GM15510 (cell line): Measurements from ENCODE around the gene C1QTNF7.

ENCODE experiments used
- POLR2A ChIP-seq: IDR thresholded peaks from 3 replicates; pipeline ENCODE4 v1.6.1; 2011; ENCODE audit warnings: borderline replicate concordance; ENCODE audit not compliant: insufficient read length; ENCODE audit errors: extremely low read depth

C1QTNF7 gene

DNA sequence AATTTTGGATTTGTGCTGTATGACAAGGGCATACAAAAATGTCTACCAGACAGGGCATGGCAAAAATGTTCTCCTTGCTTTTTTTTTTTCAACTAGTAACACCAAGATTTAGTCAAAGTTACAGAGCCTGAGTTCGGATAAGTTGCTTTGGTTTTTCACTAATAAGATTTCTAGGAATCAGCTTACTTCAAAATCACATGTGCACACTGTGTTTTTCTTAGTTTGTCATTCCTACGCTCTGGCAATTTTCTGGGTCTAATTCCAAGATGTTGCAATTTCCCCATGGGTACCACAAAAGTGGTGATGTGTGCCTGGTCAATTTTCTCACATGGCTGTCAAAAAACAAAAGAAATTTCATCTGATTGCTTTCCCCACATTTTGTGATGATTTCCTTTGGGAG is 6.3 kb downstream of the C1QTNF7 start:
- no peak for TF ChIP-seq POLR2A

DNA sequence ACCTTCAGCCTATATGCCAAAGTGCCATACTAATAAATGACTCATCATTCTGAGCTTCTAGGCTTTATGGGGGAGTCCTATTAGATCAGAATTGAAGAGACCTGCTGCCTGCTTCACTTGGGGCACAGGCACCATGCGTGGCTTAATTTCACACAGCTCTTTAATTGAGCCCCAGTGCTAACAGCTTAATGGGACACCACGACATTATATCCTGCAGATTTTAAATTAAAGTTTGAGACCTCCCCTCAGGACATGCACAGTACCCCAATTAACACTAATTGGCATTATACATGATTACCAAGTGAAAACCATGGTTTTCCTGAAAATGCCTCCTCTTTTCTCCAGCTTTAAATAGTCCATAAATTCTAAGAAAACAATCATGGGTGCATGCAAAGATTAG is 6.8 kb downstream of the C1QTNF7 start:
- no peak for TF ChIP-seq POLR2A

DNA sequence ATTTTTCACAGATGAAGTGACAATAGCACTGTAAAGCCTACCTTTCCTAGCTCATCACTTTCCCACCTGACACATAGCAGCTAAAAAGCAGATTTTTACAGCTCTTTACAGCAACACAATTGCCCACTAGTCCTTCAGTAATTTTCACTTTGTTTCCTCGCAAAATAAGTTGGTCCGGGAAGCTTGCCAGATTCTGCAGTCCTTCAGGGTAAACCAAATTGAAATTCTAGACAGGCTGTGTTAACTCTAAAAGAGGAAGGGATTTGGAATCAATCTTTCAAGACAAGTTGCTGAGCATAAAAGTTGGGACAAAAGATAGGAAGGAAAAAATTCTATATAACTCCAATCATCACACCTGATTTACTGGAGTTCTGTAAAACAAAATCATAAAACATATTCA is 8.7 kb downstream of the C1QTNF7 start:
- no peak for TF ChIP-seq POLR2A

DNA sequence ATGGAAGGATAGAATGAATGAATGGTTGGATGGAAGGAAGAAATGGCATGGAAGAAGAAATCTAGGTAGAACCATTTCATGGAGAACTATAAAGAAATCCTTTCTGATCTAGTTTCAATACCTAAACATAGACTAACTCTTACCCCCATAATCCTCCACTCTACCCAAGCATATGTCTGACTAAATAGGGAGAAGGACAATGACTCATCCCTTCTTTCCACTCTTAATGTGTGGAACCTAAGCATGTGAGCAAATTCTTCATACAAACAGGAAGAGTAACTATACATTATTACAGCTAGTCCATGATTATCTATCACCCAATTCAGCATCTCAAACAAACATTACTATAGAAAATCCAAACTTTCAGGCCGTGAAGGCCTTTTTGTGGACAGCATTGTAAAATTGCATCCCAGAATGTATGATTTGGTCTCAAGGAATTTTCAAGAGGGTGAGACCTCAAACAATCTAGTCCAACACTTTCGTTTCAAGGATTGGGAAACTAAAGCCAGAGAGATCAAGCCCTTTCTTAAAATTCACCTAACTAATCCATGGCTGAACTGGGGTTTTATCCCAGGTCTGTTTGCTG is 11.2 kb downstream of the C1QTNF7 start:
- TF ChIP-seq POLR2A: no peak

DNA sequence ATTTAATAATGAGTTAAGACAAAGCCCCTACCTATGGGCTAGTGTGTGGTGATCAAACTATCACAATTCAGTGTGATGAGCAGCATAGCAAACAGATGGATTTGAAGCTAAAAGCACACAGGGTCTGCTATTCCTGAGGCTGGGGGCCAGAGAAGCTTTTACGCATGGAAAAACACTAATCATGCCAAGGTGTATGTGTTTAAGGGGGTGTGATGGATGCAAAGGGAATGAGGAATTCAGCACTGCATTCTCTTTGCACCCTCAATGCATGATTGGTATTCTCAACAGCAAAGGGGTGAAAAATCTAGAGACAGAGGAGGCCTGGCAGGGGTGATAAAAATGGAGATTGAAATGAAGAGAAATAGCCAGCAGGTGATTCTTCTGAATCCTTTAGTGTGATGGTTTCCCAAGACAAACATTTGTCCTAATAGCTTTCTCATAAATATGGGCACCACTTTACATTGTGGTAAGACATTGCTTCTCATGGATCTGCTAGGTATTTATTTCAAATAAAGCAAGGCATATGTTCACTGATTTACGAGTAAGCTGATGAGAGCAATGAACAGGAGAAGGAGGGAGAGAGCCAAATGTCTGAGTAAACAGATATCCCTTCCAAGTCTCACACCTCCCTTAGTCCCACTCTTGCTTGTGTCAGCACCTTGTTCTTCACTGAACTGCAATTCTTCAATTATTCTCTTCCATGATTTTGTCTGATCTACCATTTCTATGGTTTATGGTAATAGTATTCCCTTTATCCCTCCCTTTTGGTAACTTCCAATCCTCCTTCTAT is 15.7 kb downstream of the C1QTNF7 start:
- TF ChIP-seq POLR2A: no peak

DNA sequence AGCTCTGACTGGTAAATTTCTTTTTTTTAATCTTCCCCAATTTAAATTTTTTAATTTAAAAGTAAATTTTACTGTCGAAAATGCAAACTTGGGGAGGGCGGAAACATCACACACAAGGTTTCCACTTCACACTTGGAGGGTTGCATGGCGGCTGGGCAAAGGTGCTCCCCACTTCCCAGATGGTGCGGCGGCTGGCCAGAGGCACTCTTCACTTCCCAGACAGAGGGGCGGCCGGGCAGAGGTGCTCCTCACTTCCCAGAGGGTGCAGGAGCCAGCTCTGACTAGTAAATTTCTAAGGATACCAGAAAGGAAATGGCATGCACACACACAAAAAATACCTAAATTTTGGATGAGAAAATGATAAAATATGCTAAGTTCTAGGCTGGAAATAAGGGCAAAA is 16.4 kb downstream of the C1QTNF7 start:
- no peak for TF ChIP-seq POLR2A

DNA sequence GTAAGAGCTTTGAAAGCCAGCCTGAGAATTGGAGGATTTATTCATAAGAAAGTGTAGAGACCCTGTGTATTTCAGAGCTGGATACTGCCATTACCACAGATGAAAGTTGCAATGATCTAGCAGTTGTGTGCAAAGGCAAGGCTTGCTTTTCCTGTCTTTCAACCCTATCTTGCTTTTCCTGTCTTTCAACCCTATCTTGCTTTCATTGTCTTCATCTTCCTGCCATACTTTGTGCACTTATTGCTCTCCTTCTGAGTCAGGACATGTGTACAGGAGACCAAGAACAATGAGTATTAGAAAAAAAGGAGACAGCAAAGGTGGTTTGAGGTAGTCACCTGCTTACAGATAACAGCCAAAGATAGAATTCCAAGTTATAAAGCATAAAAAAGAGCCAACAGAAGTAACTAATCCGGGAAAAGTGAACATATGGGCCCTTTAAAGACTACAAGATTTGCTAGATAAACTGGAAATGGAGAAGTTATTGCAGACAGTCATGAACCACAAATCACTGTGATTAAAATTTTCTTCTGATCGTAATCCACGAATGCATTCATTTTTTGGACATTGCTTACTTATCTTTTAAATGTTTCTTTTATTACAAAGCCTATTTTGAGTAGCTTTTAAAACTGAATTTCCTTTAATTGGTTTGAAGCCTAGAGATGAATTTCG is 17.2 kb downstream of the C1QTNF7 start:
- no peak for TF ChIP-seq POLR2A

DNA sequence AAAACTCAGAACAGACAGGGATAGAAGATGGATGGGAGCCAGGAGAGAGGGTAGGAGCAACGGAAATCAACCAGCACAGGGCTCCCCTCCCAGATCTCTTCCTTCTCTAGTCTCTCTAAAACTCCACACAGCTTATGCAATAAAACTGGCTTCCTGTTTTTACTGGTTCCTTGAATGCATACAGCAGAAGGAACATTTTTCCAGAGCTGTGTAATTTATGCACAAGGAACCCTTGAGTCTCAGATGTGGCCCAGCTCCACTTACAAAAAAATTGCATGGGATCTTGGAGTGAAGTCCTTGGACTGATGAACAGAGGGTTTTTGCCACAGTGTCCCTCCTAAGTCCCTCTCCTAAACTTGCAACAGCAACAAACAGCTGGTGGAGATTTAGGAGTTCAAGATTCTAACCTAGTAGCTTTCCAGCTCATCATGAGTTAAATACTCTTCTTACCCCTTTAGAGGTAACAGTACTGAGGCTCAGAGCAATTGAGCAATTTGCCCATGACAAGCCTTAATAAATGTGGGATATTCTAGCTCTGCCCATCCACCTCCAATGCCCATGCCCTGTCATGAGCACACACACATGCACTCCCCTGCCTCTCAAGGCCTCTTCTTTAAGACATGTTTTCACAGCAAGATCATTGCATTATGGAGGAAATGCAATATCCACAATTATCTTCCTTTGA is 23.5 kb downstream of the C1QTNF7 start:
- TF ChIP-seq POLR2A: no peak

DNA sequence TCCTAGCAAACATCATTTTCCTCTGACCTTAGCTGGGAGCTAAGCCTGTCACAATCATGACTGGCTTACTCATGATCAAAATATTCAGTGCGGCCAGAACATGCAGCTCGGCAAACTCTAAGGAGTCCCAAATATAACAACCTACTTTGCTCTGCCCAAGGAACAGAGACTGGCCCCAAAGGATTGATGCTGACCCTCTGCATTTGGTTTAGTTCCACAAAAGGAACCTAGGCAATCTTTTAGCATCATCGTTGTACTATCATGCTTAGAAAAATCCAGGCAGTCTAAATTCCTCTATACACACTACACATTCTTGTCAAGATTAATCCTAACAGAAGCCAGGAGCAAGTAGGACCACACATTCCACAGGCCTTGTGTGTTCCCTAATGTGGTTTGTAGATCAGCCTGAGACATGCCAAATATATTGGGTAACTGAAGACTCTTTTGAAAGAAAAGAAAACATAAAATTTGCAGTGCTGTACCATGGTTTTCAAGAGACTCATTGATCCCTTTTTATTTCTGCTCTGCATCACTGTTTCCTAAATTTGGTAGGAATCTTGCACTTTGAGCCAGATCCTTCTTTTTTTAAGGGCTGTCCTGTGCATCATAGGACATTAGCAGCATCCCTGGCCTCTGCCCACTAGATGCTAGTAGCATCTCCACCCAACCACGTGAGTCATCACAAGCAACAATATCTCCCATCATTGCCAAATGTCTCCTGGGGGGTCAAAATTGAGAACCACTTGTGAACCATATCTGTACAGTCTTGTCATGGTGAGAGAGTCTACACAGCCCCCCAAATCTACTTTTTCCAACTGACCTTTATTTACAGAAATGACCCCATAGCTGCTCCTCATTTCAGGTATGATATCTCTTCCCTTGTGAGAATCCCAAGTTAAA is 24.3 kb downstream of the C1QTNF7 start:
- no peak for TF ChIP-seq POLR2A

DNA sequence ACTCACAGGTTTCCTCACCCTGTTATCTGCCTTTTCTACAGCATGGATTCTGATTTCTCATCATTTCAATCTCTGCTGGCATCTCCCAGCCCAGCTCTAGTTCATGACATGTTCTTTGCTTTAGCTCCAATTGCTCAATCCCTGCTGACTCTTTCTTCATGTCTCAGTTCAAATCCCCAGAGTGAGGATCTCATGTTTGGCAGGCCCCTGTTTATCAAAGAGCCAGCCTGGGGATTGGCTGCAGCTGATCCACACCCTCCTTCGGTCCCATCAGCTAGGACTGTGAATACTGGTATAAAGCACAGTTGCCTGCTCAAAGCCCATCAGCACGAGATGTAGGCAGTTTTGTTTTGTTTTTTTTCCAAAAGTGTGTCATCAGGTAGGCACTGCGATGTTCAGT is 27.5 kb downstream of the C1QTNF7 start:
- TF ChIP-seq POLR2A: no peak

DNA sequence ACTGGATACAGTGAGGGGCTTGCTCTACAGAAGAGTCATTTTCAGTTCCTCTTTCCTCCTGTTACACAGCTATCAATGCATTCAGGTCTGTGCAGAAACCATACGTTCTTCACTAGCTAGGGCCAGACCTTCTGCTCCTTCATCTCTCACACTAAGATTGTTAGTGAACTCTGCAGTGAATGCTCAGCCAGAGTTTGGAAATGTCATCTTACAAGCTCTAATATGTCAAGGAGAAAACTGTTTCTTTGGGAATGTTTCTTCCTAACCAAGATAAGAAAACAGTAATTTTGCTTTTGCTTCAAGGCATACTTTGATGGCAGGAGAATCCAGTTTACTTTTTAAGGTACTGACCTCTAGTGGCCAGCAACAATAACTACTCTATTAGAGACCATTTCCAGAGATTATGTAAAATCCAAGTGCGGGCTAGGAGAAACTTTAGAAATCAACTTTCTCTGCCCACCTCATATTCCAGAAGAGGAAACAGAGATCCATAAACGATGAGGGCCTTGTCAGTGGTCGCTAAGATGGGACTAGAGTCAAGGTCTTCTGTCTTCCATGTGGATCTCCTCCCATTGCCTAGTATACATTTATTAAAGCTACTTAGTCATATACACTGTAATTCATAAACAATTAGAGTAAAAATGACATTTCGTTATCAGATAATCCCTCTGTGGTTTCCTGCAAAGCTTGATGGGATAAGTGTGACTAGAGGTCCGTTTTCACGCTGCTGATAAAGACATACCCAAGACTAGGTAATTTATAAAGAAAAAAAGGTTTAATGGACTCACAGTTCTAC is 29.8 kb downstream of the C1QTNF7 start:
- no peak for TF ChIP-seq POLR2A

DNA sequence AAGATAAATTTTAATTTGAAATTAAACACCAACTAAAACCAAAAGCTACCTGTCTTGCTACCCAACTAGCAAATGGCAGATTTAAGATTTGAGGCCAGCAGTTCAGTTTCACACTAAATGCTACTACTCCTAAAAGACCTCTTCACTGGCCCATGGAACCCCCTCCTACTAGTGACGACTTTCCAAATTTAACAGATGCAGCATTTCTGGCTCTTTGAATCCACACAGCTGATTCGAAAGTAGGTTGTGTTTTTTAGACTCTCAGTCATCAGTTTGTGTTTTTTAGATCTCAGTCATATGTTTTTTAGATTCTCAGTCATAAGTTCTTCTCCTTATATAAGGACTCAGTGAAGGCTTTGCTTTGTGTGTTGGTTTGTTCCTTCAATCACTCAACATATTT is 30.8 kb downstream of the C1QTNF7 start:
- TF ChIP-seq POLR2A: no peak

DNA sequence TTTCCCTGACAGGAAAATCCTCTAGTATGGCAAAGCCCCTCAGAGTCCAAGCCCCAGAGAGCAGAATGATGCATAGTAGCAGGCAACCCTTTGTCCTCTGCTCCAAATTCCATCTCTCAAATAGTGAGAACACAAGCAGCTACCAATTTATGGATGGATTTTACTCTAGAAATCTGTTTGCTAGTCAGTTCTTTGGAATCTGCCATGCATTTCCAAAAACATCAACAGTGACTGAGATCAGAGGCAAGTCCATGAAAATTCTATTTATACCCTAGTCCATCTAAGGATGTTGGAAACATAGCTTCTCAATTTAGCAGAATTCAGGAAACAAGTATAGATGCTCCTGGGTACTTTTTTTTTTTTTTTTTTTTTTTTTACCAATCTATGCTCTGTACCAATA is 31.9 kb downstream of the C1QTNF7 start:
- TF ChIP-seq POLR2A: no peak

DNA sequence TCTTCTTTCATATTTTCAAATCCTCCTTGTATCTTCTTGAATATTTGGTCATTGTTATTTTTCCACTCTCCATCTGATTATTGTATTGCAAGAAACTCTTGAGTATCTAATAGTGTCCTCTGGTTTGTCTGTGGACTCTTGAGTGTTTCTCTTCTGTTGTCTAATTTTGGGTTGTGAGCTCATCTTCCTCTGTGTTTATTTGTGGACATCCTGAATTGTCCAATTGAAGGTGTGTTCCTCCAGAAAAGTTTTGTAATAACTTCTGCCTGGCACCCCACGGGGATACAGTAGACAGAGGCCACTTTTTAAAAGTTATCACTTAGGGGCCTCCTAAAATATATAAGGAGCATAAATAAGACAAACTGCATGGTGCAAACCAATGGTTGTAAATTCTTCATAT is 38.8 kb downstream of the C1QTNF7 start:
- TF ChIP-seq POLR2A: no peak
